Retinal pigment epithelial cell (primary cell): ENCODE measurements around the gene ITGA11.

Source experiments
- DNase-seq: peaks from one replicate; pipeline ENCODE4 v3.0.0-alpha.2; 2010; ENCODE audit warnings: low read depth
- H3K4me3 ChIP-seq: 2 replicates; pipeline ENCODE4 v1.5.1; 2011; ENCODE audit warnings: mild to moderate bottlenecking, low read length, control low read depth, moderate library complexity
- TF ChIP-seq, protein P1 (sequence below): conservative IDR thresholded peaks from 2 replicates; pipeline ENCODE4 v1.5.1; 2011; ENCODE audit warnings: low read depth, low read length, control low read depth, inconsistent platforms

ITGA11 gene

DNA sequence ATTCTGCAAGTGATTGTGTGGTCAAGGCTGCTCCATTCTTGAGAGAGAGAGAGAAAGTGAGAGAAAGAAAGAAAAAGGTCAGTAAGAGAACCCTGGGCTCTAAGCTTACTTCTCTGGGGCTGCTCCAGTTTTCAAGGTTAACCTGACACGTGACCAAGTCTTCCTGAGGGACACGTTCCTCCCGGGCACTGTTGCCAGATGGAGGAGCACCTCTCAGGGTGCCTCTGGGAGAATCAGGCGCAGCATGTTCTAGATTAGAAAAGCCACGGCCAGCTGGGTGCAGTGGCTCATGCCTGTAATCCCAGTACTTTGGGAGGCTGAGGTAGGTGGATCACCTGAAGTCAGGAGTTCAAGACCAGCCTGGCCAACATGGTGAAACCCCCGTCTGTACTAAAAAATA is 60.8 kb downstream of the ITGA11 start:
- TF ChIP-seq, protein P1, sequence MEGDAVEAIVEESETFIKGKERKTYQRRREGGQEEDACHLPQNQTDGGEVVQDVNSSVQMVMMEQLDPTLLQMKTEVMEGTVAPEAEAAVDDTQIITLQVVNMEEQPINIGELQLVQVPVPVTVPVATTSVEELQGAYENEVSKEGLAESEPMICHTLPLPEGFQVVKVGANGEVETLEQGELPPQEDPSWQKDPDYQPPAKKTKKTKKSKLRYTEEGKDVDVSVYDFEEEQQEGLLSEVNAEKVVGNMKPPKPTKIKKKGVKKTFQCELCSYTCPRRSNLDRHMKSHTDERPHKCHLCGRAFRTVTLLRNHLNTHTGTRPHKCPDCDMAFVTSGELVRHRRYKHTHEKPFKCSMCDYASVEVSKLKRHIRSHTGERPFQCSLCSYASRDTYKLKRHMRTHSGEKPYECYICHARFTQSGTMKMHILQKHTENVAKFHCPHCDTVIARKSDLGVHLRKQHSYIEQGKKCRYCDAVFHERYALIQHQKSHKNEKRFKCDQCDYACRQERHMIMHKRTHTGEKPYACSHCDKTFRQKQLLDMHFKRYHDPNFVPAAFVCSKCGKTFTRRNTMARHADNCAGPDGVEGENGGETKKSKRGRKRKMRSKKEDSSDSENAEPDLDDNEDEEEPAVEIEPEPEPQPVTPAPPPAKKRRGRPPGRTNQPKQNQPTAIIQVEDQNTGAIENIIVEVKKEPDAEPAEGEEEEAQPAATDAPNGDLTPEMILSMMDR: no peak
- no peak overlapping the region for H3K4me3 ChIP-seq

DNA sequence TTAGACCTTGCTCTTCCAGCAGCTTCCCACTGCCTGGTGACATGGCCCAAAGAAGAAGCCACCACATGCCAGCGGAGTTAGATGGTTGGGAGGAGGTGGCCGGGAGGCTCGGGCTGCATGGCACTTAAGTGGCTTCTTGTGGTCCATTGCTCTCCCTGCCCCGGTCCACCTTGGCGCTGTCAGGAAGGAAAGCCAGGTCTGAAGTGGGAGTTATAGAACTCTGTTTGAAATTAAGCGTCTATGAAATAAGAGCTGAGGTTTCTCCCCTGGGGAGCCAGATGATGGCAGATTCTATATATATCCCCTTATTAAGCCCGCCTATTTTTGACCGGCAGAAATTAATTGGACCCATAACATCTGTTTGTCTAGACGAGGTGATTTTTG is 61.2 kb downstream of the ITGA11 start:
- H3K4me3 ChIP-seq: no peak overlapping the region
- DNase-seq: no peak
- TF ChIP-seq, protein P1: no peak

More for the DNA sequence above, 60.8 kb downstream of the ITGA11 start:
- no peak for DNase-seq

DNA sequence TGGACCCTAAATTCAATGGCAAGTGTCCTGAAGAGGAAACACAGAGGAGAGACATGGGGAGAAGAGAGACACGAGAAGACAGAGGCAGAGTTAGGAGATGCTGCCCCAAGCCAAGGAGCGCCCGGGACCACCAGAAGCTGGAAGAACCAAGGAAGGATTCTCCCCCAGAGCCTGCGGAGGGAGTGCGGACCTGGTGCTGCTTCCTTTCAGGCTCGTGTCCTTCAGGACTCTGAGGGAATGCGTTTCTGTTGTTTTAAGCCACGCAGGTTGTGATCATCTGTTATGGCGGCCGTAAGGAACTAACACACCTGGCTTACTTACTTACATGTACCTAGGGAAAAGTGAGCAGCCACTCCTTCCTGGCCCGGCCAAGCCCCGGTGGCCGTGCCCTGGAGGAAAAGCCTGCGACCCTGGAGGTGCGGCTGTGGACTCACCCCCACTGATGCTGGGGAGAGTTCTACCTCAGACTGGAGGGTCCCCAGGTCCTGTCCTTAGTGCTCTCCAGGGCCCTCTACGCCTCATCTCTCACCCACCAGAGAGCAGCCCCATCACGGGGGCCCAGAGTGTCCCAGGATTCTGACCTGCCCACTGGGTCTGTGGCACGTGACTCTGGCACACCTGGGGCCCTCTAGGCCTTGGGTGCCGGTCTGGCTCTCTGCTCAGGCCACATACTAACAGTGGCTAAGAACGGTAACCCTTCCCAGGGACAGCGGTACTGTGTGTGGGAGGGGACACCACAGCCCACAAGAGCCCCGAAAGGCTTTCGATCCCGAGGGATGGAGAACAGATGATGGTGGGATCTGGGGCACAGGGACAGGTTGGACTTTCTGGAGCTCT is 61.8 kb downstream of the ITGA11 start:
- H3K4me3 ChIP-seq: no peak overlapping the region
- no peak for DNase-seq
- TF ChIP-seq, protein P1: no peak

DNA sequence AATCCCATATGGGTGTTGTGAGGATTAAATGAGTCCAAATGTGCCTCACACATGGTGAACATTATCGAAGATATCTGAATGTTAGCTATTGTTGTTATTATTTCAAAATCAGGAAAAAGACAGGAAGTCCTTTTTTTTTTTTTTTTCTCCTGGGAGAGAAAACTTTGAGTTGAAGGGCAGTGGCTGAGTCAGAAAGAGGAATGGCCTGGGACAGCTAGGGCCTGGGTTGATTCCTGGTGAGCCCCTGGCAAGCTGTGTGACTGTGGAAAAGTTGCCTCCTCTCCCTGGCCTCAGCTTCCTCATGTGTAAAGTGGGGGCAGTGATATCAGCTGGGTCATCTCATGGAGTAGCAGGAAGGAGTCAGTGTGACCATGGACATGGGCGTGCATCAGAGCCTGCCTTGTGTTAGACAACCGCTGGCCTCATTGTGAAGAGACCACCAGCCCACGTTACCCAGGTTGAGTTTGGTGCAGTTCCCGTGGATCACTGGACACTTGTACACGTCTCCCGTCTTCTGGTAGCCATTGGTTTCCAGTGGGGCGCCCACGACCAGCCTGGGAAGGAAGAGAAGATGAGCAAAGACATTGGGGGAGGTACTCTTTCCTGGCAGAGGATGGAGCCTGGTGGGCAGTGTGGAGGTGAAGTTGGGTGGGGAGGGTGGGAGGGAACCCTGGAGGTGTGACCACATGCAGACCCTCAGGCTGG is 63.1 kb downstream of the ITGA11 start:
- TF ChIP-seq, protein P1: no peak
- DNase-seq: no peak

DNA sequence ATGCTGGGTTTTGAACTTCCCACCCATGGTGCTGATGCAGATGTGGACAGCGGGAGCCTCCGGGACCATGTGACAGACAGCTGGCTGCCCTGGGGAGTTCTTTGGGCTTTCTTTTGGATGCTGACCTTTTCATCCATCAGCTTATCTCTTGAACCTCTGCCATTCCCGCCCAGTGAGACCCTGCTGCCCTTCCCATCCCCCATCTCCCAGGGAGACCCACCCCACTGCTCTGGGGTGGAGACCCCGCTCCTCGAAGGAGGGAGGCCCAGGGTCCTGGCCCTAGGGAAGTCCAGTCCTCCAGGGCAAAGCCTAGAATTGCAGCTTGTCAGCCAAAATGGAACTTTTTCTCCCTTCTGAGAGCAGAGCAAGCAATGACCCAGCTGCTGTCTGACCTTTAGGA is 64.0 kb downstream of the ITGA11 start:
- TF ChIP-seq, protein P1: no peak
- DNase-seq: no peak
- no peak overlapping the region for H3K4me3 ChIP-seq

More for the DNA sequence above, 63.1 kb downstream of the ITGA11 start:
- H3K4me3 ChIP-seq: no peak overlapping the region

DNA sequence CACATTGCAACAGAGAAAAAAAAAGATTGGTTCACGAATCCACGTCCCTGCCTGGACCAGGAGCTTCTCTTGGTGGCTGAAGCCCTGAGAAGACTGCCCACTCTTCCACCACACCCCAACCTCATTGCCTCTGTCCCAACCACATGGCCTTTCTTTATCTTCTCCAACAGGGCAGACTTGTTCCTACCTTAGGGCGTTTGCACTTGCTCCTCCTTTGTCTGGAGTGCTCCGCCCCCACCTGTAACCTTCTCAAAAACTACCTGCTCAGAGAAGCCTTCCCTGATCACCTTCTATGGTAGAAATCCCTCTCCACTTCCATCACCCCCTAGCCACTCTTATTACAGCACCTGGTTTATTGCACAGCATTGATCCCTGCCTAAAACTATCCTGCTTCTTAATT is 64.7 kb downstream of the ITGA11 start:
- TF ChIP-seq, protein P1: no peak
- DNase-seq: no peak
- H3K4me3 ChIP-seq: no peak overlapping the region

DNA sequence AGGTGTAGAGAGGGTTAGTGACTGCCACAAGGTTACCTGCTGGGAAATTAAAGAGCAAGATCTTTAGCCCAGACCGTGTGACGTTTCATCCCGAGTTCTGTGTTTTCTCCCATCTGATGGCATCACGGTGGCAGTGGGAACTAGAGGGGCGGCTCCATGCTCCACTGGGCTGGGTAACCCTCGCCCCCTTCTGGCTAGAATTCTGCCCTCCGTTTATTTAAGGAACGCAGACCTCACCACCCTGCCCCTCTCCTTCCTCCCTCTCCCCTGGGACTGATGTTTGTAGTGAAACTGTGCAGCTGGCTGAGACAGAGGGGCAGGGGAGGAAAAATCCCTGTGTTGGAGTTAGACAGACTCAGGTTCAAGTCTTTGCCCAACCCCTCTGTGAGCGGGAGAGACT is 65.6 kb downstream of the ITGA11 start:
- no peak for DNase-seq
- TF ChIP-seq, protein P1: peak; percentile 16
- no peak overlapping the region for H3K4me3 ChIP-seq
